NCI-H2107 treated with DMSO at 0.1 percent for 48 hours (cell line): ENCODE data around the gene CLPX.
"Not testable (repeated sequence)": the region's sequence is repeated elsewhere in the genome, so short reads cannot be mapped to it uniquely, and the experiment has no call there.

Experiments
- DNase-seq: peaks from one replicate; lab custom pipeline; 2025; ENCODE audit not compliant: unreplicated experiment; lab: John Stamatoyannopoulos, UW

Gene CLPX

GRCh38 chr15:65207280-65207840, 22.2 kb upstream of the CLPX start:
- DNase-seq, result no peak

- no peak for DNase-seq
Measured at GRCh38 chr15:65206750-65207149, 21.6 kb upstream of the CLPX start.

GRCh38 chr15:65204931-65205660, 20.0 kb upstream of the CLPX start:
- no peak for DNase-seq

- no peak for DNase-seq
Measured at GRCh38 chr15:65204236-65204930, 19.2 kb upstream of the CLPX start.

GRCh38 chr15:65201918-65202317, 16.8 kb upstream of the CLPX start:
- no peak for DNase-seq

- DNase-seq, result no peak
Measured at GRCh38 chr15:65198571-65198970, 13.4 kb upstream of the CLPX start.

- no peak for DNase-seq
Measured at GRCh38 chr15:65197337-65197645, 12.1 kb upstream of the CLPX start.

GRCh38 chr15:65196637-65197336, 11.6 kb upstream of the CLPX start:
- DNase-seq, result no peak

- DNase-seq, result no peak
Measured at GRCh38 chr15:65195548-65195923, 10.4 kb upstream of the CLPX start.

GRCh38 chr15:65194826-65195547, 9.8 kb upstream of the CLPX start:
- DNase-seq, result no peak

GRCh38 chr15:65192016-65192415, 6.9 kb upstream of the CLPX start:
- no peak for DNase-seq

GRCh38 chr15:65189102-65189740, 4.1 kb upstream of the CLPX start:
- DNase-seq, result peak; percentile 27

GRCh38 chr15:65188472-65188871, 3.3 kb upstream of the CLPX start:
- DNase-seq, result not testable (repeated sequence)

- DNase-seq, result no peak
Measured at GRCh38 chr15:65184305-65184867, 756 bp downstream of the CLPX start.

GRCh38 chr15:65183865-65184159, 1.3 kb downstream of the CLPX start:
- DNase-seq, result no peak

- no peak for DNase-seq
Measured at GRCh38 chr15:65182538-65182937, 2.6 kb downstream of the CLPX start.

GRCh38 chr15:65181582-65182353, 3.4 kb downstream of the CLPX start:
- not testable (repeated sequence) for DNase-seq

- no peak for DNase-seq
Measured at GRCh38 chr15:65180167-65180566, 5.0 kb downstream of the CLPX start.

- no peak for DNase-seq
Measured at GRCh38 chr15:65177901-65178300, 7.2 kb downstream of the CLPX start.

GRCh38 chr15:65176056-65176455, 9.1 kb downstream of the CLPX start:
- no peak for DNase-seq
